Upper lobe of left lung (tissue), 6 donors: ENCODE results near the gene LTN1. TPM values are rescaled to one million over a fixed set of nuclear protein-coding genes. Genes with fewer than 3 reads are reported as not detected.

Source experiments
- ATAC-seq, 2 donors: fragments of 200-7000 bp; cut with Tn5 transposase; one replicate each; pipeline ENCODE4 v1.9.1; 2022; ENCODE audit warnings: mild to moderate bottlenecking in 2 of 2, moderate library complexity in 2 of 2; ENCODE audit not compliant: low FRiP score in 2 of 2
- DNase-seq, 2 donors: peaks; one replicate each; pipeline ENCODE4 v3.0.0-alpha.2; 2019 to 2020
- H3K27ac ChIP-seq, 4 donors: fragments of 200-600 bp; sonication (generic); one replicate each; pipeline ENCODE4 v1.5.1; 2016 to 2019
- H3K27me3 ChIP-seq, 4 donors: fragments of 200-600 bp; sonication (generic); one replicate each; pipeline ENCODE4 v1.5.1; 2017 to 2019
- H3K36me3 ChIP-seq, 4 donors: fragments of 200-600 bp; sonication (generic); one replicate each; pipeline ENCODE4 v1.5.1; 2016 to 2019
- H3K4me1 ChIP-seq, 4 donors: fragments of 200-600 bp; sonication (generic); one replicate each; pipeline ENCODE4 v1.5.1; 2018 to 2019
- H3K4me3 ChIP-seq, 4 donors: fragments of 200-600 bp; sonication (generic); one replicate each; pipeline ENCODE4 v1.5.1; 2017 to 2019; ENCODE audit warnings: mild to moderate bottlenecking in 2 of 4, moderate library complexity in 1 of 4
- H3K9me3 ChIP-seq, 4 donors: fragments of 200-600 bp; sonication (generic); one replicate each; pipeline ENCODE4 v1.5.1; 2018 to 2019
- CTCF ChIP-seq, 6 experiments: fragments of 450-650 bp in 4 of 6; fragments of 200-600 bp in 2 of 6; sonication (generic) in 2 of 6; IDR thresholded peaks; one replicate each; pipeline ENCODE4 v1.5.1; 2016 to 2019; ENCODE audit warnings: antibody characterized with exemption in 6 of 6
- EP300 ChIP-seq, 4 donors: sonication (generic); formaldehyde crosslinking; IDR thresholded peaks; one replicate each; pipeline ENCODE4 v1.5.1; 2017; ENCODE audit warnings: antibody characterized with exemption in 4 of 4, control low read depth in 2 of 4
- POLR2A ChIP-seq, 4 donors: fragments of 450-650 bp; IDR thresholded peaks; one replicate each; pipeline ENCODE4 v1.5.1; 2016 to 2017; ENCODE audit warnings: antibody characterized with exemption in 4 of 4, mild to moderate bottlenecking in 2 of 4
- POLR2AphosphoS5 ChIP-seq, 2 donors: sonication (generic); formaldehyde crosslinking; IDR thresholded peaks; one replicate each; pipeline ENCODE4 v1.5.1; 2017; ENCODE audit warnings: antibody characterized with exemption in 2 of 2
- WGBS, 2 donors: methylation state at CpG; one replicate each; pipeline ENCODE4 v1.1.5; 2017 to 2018; 5-methylcytosine and 5-hydroxymethylcytosine counted together
- total RNA-seq, 6 donors: library from RNA; depleted of rRNA in 4 of 6; stranded (reverse); fragments of >200 nt in 4 of 6; gene quantifications; one replicate each; pipeline versions ENCODE4 v1.1.0 to v1.2.1, GENCODE V29; 2016 to 2021
- donor health status: DM: no; HTN: no; CAD: no; lungs with moderate emphysema.
- donor health status: DM: no; HTN: yes; CAD: no; lungs with severe emphysema.

Gene LTN1
- total RNA-seq, 6 donors from 2014 or later = 7.4 to 45.6 (median 21.4) TPM

GRCh38 chr21:29030909-29031308 is 38.2 kb upstream of the LTN1 start:
- TF ChIP-seq POLR2A (IDR thresholded peaks at IDR 0.05) (no peak), EP300 (IDR thresholded peaks at IDR 0.05) (no peak), POLR2AphosphoS5 (IDR thresholded peaks at IDR 0.05) (no peak), CTCF (IDR thresholded peaks at IDR 0.05) (no peak)
- Histone ChIP-seq H3K4me3 (no peak overlapping the region), H3K36me3 (peaks cover 0 to 71% (median 37%) of the 10 kb centered on the region in 4 donors), H3K4me1 (peaks cover 3 to 15% (median 9%) of the 10 kb centered on the region in 4 donors), H3K9me3 (no peaks in the 10 kb centered on the region), H3K27ac (no peak overlapping the region), H3K27me3 (no peaks in the 10 kb centered on the region)
- DNase-seq (no peak), ATAC-seq (no peak)
- 86 to 100% methylated on average over 1 of the region's 1 CpG for WGBS, 2 donors

- Histone ChIP-seq H3K9me3 (no peaks in the 10 kb centered on the region), H3K27me3 (no peaks in the 10 kb centered on the region), H3K4me1 (peaks cover 8 to 24% (median 16%) of the 10 kb centered on the region in 4 donors), H3K27ac (no peak overlapping the region), H3K36me3 (peaks cover 0 to 58% (median 29%) of the 10 kb centered on the region in 4 donors), H3K4me3 (no peak overlapping the region)
- no peak for TF ChIP-seq POLR2AphosphoS5 (IDR thresholded peaks at IDR 0.05)
- no peak for TF ChIP-seq CTCF (IDR thresholded peaks at IDR 0.05)
- no peak for TF ChIP-seq EP300 (IDR thresholded peaks at IDR 0.05)
- TF ChIP-seq POLR2A (IDR thresholded peaks at IDR 0.05) = no peak
- 48 to 82% methylated on average over 1 of the region's 1 CpG for WGBS, 2 donors
- no peak for DNase-seq
- no peak for ATAC-seq
Observed at GRCh38 chr21:29029524-29029923, 36.8 kb upstream of the LTN1 start.

- H3K36me3 ChIP-seq = peaks cover 0 to 18% (median 3%) of the 10 kb centered on the region in 4 donors
- H3K9me3 ChIP-seq = no peaks in the 10 kb centered on the region
- H3K27ac ChIP-seq = peak overlapping the region; percentile 96 to 99 (median 98)
- TF ChIP-seq EP300 (IDR thresholded peaks at IDR 0.05) (no peak), POLR2A (IDR thresholded peaks at IDR 0.05) (no peak), CTCF (IDR thresholded peaks at IDR 0.05) (no peak), POLR2AphosphoS5 (IDR thresholded peaks at IDR 0.05) (no peak)
- no peaks in the 10 kb centered on the region for H3K27me3 ChIP-seq
- peaks cover 9 to 32% (median 17%) of the 10 kb centered on the region in 4 donors for H3K4me1 ChIP-seq
- WGBS, 2 donors = 4 to 5% methylated on average over 6 of the region's 6 CpGs
- DNase-seq (no peak), ATAC-seq (no peak)
- peak overlapping the region; percentile 65 to 79 (median 65) for H3K4me3 ChIP-seq
Observed at GRCh38 chr21:29025328-29025713, 32.6 kb upstream of the LTN1 start.

- H3K4me1 ChIP-seq = peaks cover 12 to 35% (median 19%) of the 10 kb centered on the region in 4 donors
- peak; percentile 94 to 95 for DNase-seq
- peak within 1 kb of the TSS; percentile 65 to 79 (median 65) for H3K4me3 ChIP-seq
- no peaks in the 10 kb centered on the region for H3K9me3 ChIP-seq
- WGBS, 2 donors = 0 to 1% methylated on average over 27 to 42 of the region's 48 CpGs
- peak; percentile 98 to 99 for ATAC-seq
- peak within 1 kb of the TSS; percentile 96 to 99 (median 98) for H3K27ac ChIP-seq
- TF ChIP-seq EP300 (IDR thresholded peaks at IDR 0.05) = peak in 1 of 4 donors; percentile 1
- TF ChIP-seq POLR2AphosphoS5 (IDR thresholded peaks at IDR 0.05) = peak; percentile 72 to 76
- TF ChIP-seq POLR2A (IDR thresholded peaks at IDR 0.05) = peak in 3 of 4 donors; percentile 42 to 82 (median 67)
- peak; percentile 17 to 77 (median 35) for TF ChIP-seq CTCF (IDR thresholded peaks at IDR 0.05)
- no peaks in the 10 kb centered on the region for H3K27me3 ChIP-seq
- H3K36me3 ChIP-seq = peaks cover 0 to 12% (median 3%) of the 10 kb centered on the region in 4 donors
Observed at GRCh38 chr21:29024474-29025327, 32.0 kb upstream of the LTN1 start, which contains the start of gene USP16. Gene USP16 (plus strand): TSS chr21:29024668. CDS start chr21:29027914, 3,246 bp downstream.
